ENCODE results near the gene TEX10. TPM values are rescaled to one million over a fixed set of nuclear protein-coding genes. Genes with fewer than 3 reads are reported as not detected.

TEX10 gene
- total RNA-seq, 2 donors from 2014 or later = 7.8 to 9.2 TPM

- ATAC-seq = no peak
- H3K4me1 ChIP-seq = no peaks in the 10 kb centered on the region
- intact Hi-C loops (cut with DNase I) = no loop called here
- H3K27ac ChIP-seq = no peak overlapping the region
- 92 to 100% methylated on average over 6 of the region's 6 CpGs for WGBS, 2 donors
- TF ChIP-seq CTCF (IDR thresholded peaks at IDR 0.05) (no peak), POLR2A (IDR thresholded peaks at IDR 0.05) (no peak)
- H3K27me3 ChIP-seq = no peaks in the 10 kb centered on the region
- H3K36me3 ChIP-seq (replicated peaks in 1 of 2; ENCODE audit: insufficient read depth in 1 of 2, low read depth in 2 of 2) = no peaks in the 10 kb centered on the region
- no peak for DNase-seq
- no peak overlapping the region for H3K4me3 ChIP-seq
- H3K9me3 ChIP-seq = peaks cover 0 to 9% (median 0%) of the 10 kb centered on the region in 3 donors
These were observed 66.5 kb downstream of the TEX10 start for GRCh38 chr9:100286257-100286656.

- H3K27me3 ChIP-seq = no peaks in the 10 kb centered on the region
These were observed 67.1 kb downstream of the TEX10 start for GRCh38 chr9:100285601-100286000.

GRCh38 chr9:100285080-100285479, 67.7 kb downstream of the TEX10 start:
- Histone ChIP-seq H3K36me3 (replicated peaks in 1 of 2; ENCODE audit: insufficient read depth in 1 of 2, low read depth in 2 of 2) (no peaks in the 10 kb centered on the region), H3K27ac (no peak overlapping the region), H3K4me1 (no peaks in the 10 kb centered on the region), H3K4me3 (no peak overlapping the region), H3K9me3 (peaks cover 0 to 9% (median 0%) of the 10 kb centered on the region in 3 donors), H3K27me3 (no peaks in the 10 kb centered on the region)
- intact Hi-C loops (cut with DNase I) = no loop called here
- no peak for DNase-seq
- no peak for TF ChIP-seq POLR2A (IDR thresholded peaks at IDR 0.05)
- ATAC-seq = no peak

More at GRCh38 chr9:100285601-100286000, 67.1 kb downstream of the TEX10 start:
- Histone ChIP-seq H3K4me3 (no peak overlapping the region), H3K4me1 (no peaks in the 10 kb centered on the region), H3K9me3 (peaks cover 0 to 9% (median 0%) of the 10 kb centered on the region in 3 donors), H3K27ac (no peak overlapping the region), H3K36me3 (replicated peaks in 1 of 2; ENCODE audit: insufficient read depth in 1 of 2, low read depth in 2 of 2) (no peaks in the 10 kb centered on the region)
- WGBS, 2 donors = 94 to 95% methylated on average over 7 of the region's 7 CpGs
- intact Hi-C loops (cut with DNase I) = no loop called here
- no peak for ATAC-seq
- no peak for TF ChIP-seq CTCF (IDR thresholded peaks at IDR 0.05)
- no peak for TF ChIP-seq POLR2A (IDR thresholded peaks at IDR 0.05)
- no peak for DNase-seq

- H3K4me3 ChIP-seq = no peak overlapping the region
- no peak overlapping the region for H3K27ac ChIP-seq
- no peak for DNase-seq
- TF ChIP-seq POLR2A (IDR thresholded peaks at IDR 0.05) = no peak
- 77 to 87% methylated on average over 7 of the region's 7 CpGs for WGBS, 2 donors
- no peak for ATAC-seq
- no peaks in the 10 kb centered on the region for H3K4me1 ChIP-seq
- H3K27me3 ChIP-seq = no peaks in the 10 kb centered on the region
- peaks cover 0 to 9% (median 0%) of the 10 kb centered on the region in 3 donors for H3K9me3 ChIP-seq
- intact Hi-C loops (cut with DNase I) = no loop called here
- no peaks in the 10 kb centered on the region for H3K36me3 ChIP-seq (replicated peaks in 1 of 2; ENCODE audit: insufficient read depth in 1 of 2, low read depth in 2 of 2)
These were observed 68.5 kb downstream of the TEX10 start for GRCh38 chr9:100284247-100284646.

- intact Hi-C loops (cut with DNase I) = no loop called here
- Histone ChIP-seq H3K27ac (no peak overlapping the region), H3K4me1 (no peaks in the 10 kb centered on the region), H3K9me3 (peaks cover 0 to 9% (median 0%) of the 10 kb centered on the region in 3 donors), H3K36me3 (replicated peaks in 1 of 2; ENCODE audit: insufficient read depth in 1 of 2, low read depth in 2 of 2) (no peaks in the 10 kb centered on the region), H3K27me3 (no peaks in the 10 kb centered on the region), H3K4me3 (no peak overlapping the region)
- no peak for DNase-seq
- no peak for ATAC-seq
- TF ChIP-seq CTCF (IDR thresholded peaks at IDR 0.05) (no peak), POLR2A (IDR thresholded peaks at IDR 0.05) (no peak)
- WGBS, 2 donors = 91 to 97% methylated on average over 4 of the region's 4 CpGs
These were observed 70.4 kb downstream of the TEX10 start for GRCh38 chr9:100282388-100282719.

GRCh38 chr9:100281676-100282387, 70.9 kb downstream of the TEX10 start:
- intact Hi-C loops (cut with DNase I) = no loop called here
- DNase-seq (no peak), ATAC-seq (no peak)
- TF ChIP-seq CTCF (IDR thresholded peaks at IDR 0.05) (no peak), POLR2A (IDR thresholded peaks at IDR 0.05) (no peak)
- WGBS, 2 donors = 79 to 93% methylated on average over 7 of the region's 7 CpGs
- no peak overlapping the region for H3K4me3 ChIP-seq
- H3K9me3 ChIP-seq = peaks cover 0 to 9% (median 0%) of the 10 kb centered on the region in 3 donors
- H3K36me3 ChIP-seq (replicated peaks in 1 of 2; ENCODE audit: insufficient read depth in 1 of 2, low read depth in 2 of 2) = no peaks in the 10 kb centered on the region
- no peaks in the 10 kb centered on the region for H3K27me3 ChIP-seq
- no peak overlapping the region for H3K27ac ChIP-seq
- H3K4me1 ChIP-seq = no peaks in the 10 kb centered on the region

All from body of pancreas (tissue), 4 donors.